A549 (cell line): ENCODE data around the gene SHROOM1.

ENCODE experiments used
- CBX8 ChIP-seq: fragments of 200-600 bp; sonication (generic); IDR thresholded peaks from 2 replicates; pipeline ENCODE4 v1.6.1; 2016
- CHD4 ChIP-seq: fragments of 200-600 bp; sonication (generic); IDR thresholded peaks from 2 replicates; pipeline ENCODE4 v1.6.1; 2016; ENCODE audit warnings: antibody characterized with exemption, mild to moderate bottlenecking, borderline replicate concordance
- CTCF ChIP-seq: fragments of >200 bp; sonication (Bioruptor Twin); formaldehyde crosslinking; IDR thresholded peaks from 3 replicates; pipeline ENCODE4 v1.5.1; 2016
- EP300 ChIP-seq, 2 experiments: fragments of >200 bp; sonication (Bioruptor Twin); formaldehyde crosslinking; IDR thresholded peaks; 2 replicates in 1 of 2; 3 replicates in 1 of 2; pipeline ENCODE4 v1.6.1; 2016 to 2017
- JUN ChIP-seq, 2 experiments: fragments of >200 bp; sonication (Bioruptor Twin); formaldehyde crosslinking; IDR thresholded peaks; 2 replicates in 1 of 2; 3 replicates in 1 of 2; pipeline ENCODE4 v1.6.1; 2016 to 2017
- KDM1A ChIP-seq: fragments of 200-600 bp; sonication (generic); IDR thresholded peaks from 2 replicates; pipeline ENCODE4 v1.6.1; 2016; ENCODE audit warnings: low read depth, mild to moderate bottlenecking
- NR3C1 ChIP-seq: fragments of >200 bp; sonication (Bioruptor Twin); formaldehyde crosslinking; IDR thresholded peaks from 3 replicates; pipeline ENCODE4 v1.6.1; 2017
- PHF8 ChIP-seq: fragments of 200-600 bp; sonication (generic); IDR thresholded peaks from 2 replicates; pipeline ENCODE4 v1.6.1; 2016; ENCODE audit warnings: low read depth, mild to moderate bottlenecking, antibody characterized with exemption, moderate library complexity, borderline replicate concordance
- POLR2A ChIP-seq: IDR thresholded peaks from 2 replicates; pipeline ENCODE4 v1.6.1; 2012; ENCODE audit warnings: mild to moderate bottlenecking, low read length
- RAD21 ChIP-seq, 2 experiments: fragments of >200 bp in 1 of 2; sonication (Bioruptor Twin) in 1 of 2; formaldehyde crosslinking in 1 of 2; IDR thresholded peaks in 1 of 2; conservative IDR thresholded peaks in 1 of 2; 2 replicates in 1 of 2; 3 replicates in 1 of 2; pipeline ENCODE4 v1.6.1; 2012 to 2018; ENCODE audit warnings: inconsistent platforms in 1 of 2
- REST ChIP-seq: fragments of 200-600 bp; sonication (generic); IDR thresholded peaks from 2 replicates; pipeline ENCODE4 v1.6.1; 2016; ENCODE audit warnings: antibody characterized with exemption, mild to moderate bottlenecking, moderate library complexity
- RFX5 ChIP-seq: fragments of 450-650 bp; IDR thresholded peaks from 2 replicates; pipeline ENCODE4 v1.7.1; 2014; ENCODE audit warnings: antibody characterized with exemption, mild to moderate bottlenecking, moderate library complexity
- TF ChIP-seq, protein P1 (sequence below): fragments of 450-650 bp; IDR thresholded peaks from 2 replicates; pipeline ENCODE4 v1.6.1; 2014; ENCODE audit warnings: antibody characterized with exemption
- TF ChIP-seq, protein P2 (sequence below): IDR thresholded peaks from 2 replicates; pipeline ENCODE4 v1.6.1; 2012

DNA sequence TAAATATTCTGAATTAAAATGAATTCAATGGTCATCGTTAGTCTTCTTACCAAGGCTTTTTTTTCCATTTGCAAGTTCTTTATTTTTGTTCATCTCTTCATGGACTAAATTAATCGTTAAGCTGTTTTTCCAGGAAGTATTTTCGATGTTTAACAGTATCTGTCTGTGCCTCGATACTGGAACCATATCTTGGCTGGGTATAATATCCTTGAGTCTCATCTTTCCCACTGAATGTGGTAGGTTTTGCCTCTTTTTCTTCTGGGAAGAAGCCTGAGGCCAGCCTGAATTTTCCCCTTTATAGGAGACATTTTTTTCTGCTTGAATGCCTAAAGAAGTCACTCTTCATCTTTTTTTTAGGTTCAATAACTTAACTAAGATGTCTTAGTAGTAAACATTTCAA, 49.4 kb downstream of the SHROOM1 start:
- no peak for TF ChIP-seq CTCF
- TF ChIP-seq NR3C1, result no peak
- TF ChIP-seq REST, result no peak
- TF ChIP-seq, protein P1, sequence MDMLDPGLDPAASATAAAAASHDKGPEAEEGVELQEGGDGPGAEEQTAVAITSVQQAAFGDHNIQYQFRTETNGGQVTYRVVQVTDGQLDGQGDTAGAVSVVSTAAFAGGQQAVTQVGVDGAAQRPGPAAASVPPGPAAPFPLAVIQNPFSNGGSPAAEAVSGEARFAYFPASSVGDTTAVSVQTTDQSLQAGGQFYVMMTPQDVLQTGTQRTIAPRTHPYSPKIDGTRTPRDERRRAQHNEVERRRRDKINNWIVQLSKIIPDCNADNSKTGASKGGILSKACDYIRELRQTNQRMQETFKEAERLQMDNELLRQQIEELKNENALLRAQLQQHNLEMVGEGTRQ, result no peak
- TF ChIP-seq CBX8, result no peak
- no peak for TF ChIP-seq JUN (IDR thresholded peaks at IDR 0.05)
- TF ChIP-seq POLR2A, result no peak
- no peak for TF ChIP-seq CHD4
- TF ChIP-seq KDM1A, result no peak
- no peak for TF ChIP-seq RAD21 (conservative IDR thresholded peaks at IDR 0.05 in 1 of 2, IDR thresholded peaks at IDR 0.05 in 1 of 2)
- no peak for TF ChIP-seq EP300 (IDR thresholded peaks at IDR 0.05)
- TF ChIP-seq, protein P2, sequence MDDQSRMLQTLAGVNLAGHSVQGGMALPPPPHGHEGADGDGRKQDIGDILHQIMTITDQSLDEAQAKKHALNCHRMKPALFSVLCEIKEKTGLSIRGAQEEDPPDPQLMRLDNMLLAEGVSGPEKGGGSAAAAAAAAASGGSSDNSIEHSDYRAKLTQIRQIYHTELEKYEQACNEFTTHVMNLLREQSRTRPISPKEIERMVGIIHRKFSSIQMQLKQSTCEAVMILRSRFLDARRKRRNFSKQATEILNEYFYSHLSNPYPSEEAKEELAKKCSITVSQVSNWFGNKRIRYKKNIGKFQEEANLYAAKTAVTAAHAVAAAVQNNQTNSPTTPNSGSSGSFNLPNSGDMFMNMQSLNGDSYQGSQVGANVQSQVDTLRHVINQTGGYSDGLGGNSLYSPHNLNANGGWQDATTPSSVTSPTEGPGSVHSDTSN, result no peak
- TF ChIP-seq PHF8, result no peak
- no peak for TF ChIP-seq RFX5
